Measurements from ENCODE around the gene NUDT4B.
"Not testable (repeated sequence)": the region's sequence is repeated elsewhere in the genome, so short reads cannot be mapped to it uniquely, and the experiment has no call there.

NUDT4B gene

GRCh38 chr1:148743200-148743599, 5.4 kb upstream of the NUDT4B start:
- DNase-seq = not testable (repeated sequence)

GRCh38 chr1:148743726-148744720, 4.6 kb upstream of the NUDT4B start:
- not testable (repeated sequence) for DNase-seq

- not testable (repeated sequence) for DNase-seq
These were observed 734 bp downstream of the NUDT4B start for GRCh38 chr1:148749335-148749681.

- DNase-seq = not testable (repeated sequence)
These were observed 7.7 kb downstream of the NUDT4B start for GRCh38 chr1:148756231-148756630.

- DNase-seq = not testable (repeated sequence)
These were observed 8.9 kb downstream of the NUDT4B start for GRCh38 chr1:148757446-148757845.

GRCh38 chr1:148758412-148758811, 9.8 kb downstream of the NUDT4B start:
- not testable (repeated sequence) for DNase-seq

GRCh38 chr1:148758925-148759324, 10.4 kb downstream of the NUDT4B start:
- DNase-seq = not testable (repeated sequence)

GRCh38 chr1:148759749-148760148, 11.2 kb downstream of the NUDT4B start:
- DNase-seq = not testable (repeated sequence)

GRCh38 chr1:148760206-148760605, 11.6 kb downstream of the NUDT4B start:
- not testable (repeated sequence) for DNase-seq

GRCh38 chr1:148761360-148761759, 12.8 kb downstream of the NUDT4B start:
- not testable (repeated sequence) for DNase-seq

- not testable (repeated sequence) for DNase-seq
These were observed 16.9 kb downstream of the NUDT4B start for GRCh38 chr1:148765238-148766019.

GRCh38 chr1:148768541-148768940, 20.0 kb downstream of the NUDT4B start:
- DNase-seq = not testable (repeated sequence)

- not testable (repeated sequence) for DNase-seq
These were observed 20.9 kb downstream of the NUDT4B start for GRCh38 chr1:148769495-148769894.

- DNase-seq = not testable (repeated sequence)
These were observed 25.1 kb downstream of the NUDT4B start for GRCh38 chr1:148773690-148774089.

- not testable (repeated sequence) for DNase-seq
These were observed 25.5 kb downstream of the NUDT4B start for GRCh38 chr1:148774102-148774501.

GRCh38 chr1:148775263-148775662, 26.7 kb downstream of the NUDT4B start:
- not testable (repeated sequence) for DNase-seq

GRCh38 chr1:148777649-148778048, 29.1 kb downstream of the NUDT4B start:
- not testable (repeated sequence) for DNase-seq

- not testable (repeated sequence) for DNase-seq
These were observed 31.8 kb downstream of the NUDT4B start for GRCh38 chr1:148780404-148780803.

- DNase-seq = not testable (repeated sequence)
These were observed 43.0 kb downstream of the NUDT4B start for GRCh38 chr1:148791543-148792099.

GRCh38 chr1:148793762-148794332, 45.3 kb downstream of the NUDT4B start:
- not testable (repeated sequence) for DNase-seq
